D721Med (cell line): ENCODE data around the gene SOAT1.
A peak's percentile ranks its signal among the peaks of the same experiment; 100 is the strongest.

ENCODE experiments used
- DNase-seq: peaks from one replicate; pipeline ENCODE4 v3.0.0; 2011; ENCODE audit warnings: low spot score; ENCODE audit not compliant: insufficient read length
- FAIRE-seq: peaks from 2 replicates; lab custom pipeline; 2011; peaks lifted over from hg19 to GRCh38; lab: Jason Lieb, UNC
- CTCF ChIP-seq: IDR thresholded peaks from 2 replicates; pipeline ENCODE4 v1.5.1; 2012; ENCODE audit warnings: mild to moderate bottlenecking, control low read depth; ENCODE audit not compliant: insufficient read depth; ENCODE audit errors: missing control alignments

SOAT1 gene

GRCh38 chr1:179329862-179330261 is 36.3 kb downstream of the SOAT1 start:
- TF ChIP-seq CTCF: no peak
- DNase-seq: no peak
- FAIRE-seq: no peak

GRCh38 chr1:179334440-179334839 is 40.8 kb downstream of the SOAT1 start:
- FAIRE-seq: no peak
- DNase-seq: no peak
- TF ChIP-seq CTCF: no peak

- FAIRE-seq: no peak
These were observed 43.7 kb downstream of the SOAT1 start for GRCh38 chr1:179337288-179337687.

DNA sequence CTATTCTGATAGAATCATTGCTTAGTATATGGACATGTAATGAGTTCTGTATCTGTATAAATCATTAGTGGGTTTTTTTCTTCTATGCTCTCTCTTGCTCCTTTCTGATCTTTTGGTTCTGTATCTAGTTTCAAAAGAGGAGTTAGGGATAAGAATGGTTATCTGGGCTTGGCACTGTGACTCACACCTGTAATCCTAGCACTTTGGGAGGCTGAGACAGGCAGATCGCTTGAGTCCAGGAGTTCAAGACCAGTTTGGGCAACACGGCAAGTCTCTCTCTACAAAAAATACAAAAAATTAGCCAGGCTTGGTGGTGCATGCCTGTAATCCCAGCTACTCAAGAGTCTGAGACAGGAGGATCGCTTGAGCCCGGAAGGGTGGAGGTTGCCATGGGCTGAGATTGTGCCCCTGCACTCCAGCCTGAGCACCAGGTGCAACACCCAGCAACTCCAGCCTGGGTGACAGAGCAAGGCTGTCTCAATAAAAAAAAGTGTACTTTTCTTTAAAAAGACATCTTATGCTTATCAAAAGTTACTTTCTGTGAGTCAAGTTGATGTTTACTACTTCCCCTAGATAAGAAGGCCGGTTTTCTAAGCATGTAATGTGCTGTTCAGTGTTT is 44.5 kb downstream of the SOAT1 start:
- no peak for DNase-seq
- no peak for TF ChIP-seq CTCF
- peak; percentile 25 for FAIRE-seq

More at GRCh38 chr1:179337288-179337687, 43.7 kb downstream of the SOAT1 start:
- TF ChIP-seq CTCF: no peak
- DNase-seq: no peak

- TF ChIP-seq CTCF: no peak
- DNase-seq (no peak), FAIRE-seq (no peak)
These were observed 47.3 kb downstream of the SOAT1 start for GRCh38 chr1:179340918-179341317.

GRCh38 chr1:179341943-179342547 is 48.4 kb downstream of the SOAT1 start:
- no peak for TF ChIP-seq CTCF
- no peak for DNase-seq
- no peak for FAIRE-seq

DNA sequence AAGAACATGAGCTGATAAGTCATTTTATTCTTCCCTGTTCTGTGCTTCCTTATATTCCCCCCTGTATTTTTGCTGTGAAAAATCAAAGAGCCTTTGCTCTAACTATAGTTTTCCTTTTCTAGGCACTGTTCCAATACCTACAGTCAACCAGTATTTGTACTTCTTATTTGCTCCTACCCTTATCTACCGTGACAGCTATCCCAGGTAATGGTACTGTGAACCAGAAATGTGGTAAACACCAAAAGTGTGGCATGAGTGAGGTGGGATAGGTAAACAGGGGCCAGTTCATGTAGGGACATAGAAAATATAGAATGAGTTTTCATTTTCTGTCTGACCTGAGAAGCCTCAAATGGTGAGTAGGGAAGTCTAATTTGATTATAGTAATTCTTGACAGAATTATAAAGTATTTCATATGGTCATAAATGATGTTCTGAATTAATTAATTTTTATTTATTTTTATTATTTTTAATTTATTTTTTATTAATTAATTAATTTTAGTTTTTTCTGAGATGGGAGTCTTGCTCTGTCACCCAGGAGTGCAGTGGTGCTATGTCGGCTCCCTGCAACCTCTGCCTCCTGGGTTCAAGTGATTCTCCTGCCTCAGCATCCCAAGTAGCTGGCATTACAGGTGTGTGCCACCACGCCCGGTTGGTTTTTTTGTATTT is 49.3 kb downstream of the SOAT1 start:
- no peak for TF ChIP-seq CTCF
- no peak for FAIRE-seq
- DNase-seq: no peak
